H9 (cell line): ENCODE measurements around the gene TMEM52B. TPM values are rescaled to one million over a fixed set of nuclear protein-coding genes. Genes with fewer than 3 reads are reported as not detected.

Experiments
- DNase-seq: peaks from one replicate; pipeline ENCODE4 v3.0.0-alpha.2; 2017
- H2AFZ ChIP-seq: one replicate; pipeline ENCODE4 v1.6.1; 2013; ENCODE audit warnings: mild to moderate bottlenecking, low read length, control low read depth, moderate library complexity
- H2AK5ac ChIP-seq: 2 replicates; pipeline ENCODE4 v1.6.1; 2013; ENCODE audit warnings: low read length, control low read depth, mixed read lengths; ENCODE audit not compliant: insufficient read length
- H2BK120ac ChIP-seq: one replicate; pipeline ENCODE4 v1.6.1; 2013; ENCODE audit warnings: low read depth, mild to moderate bottlenecking, low read length, control low read depth, inconsistent platforms; ENCODE audit not compliant: poor library complexity, severe bottlenecking
- H2BK12ac ChIP-seq: 2 replicates; pipeline ENCODE4 v1.6.1; 2013; ENCODE audit warnings: low read length, control low read depth, mixed read lengths, low read depth; ENCODE audit not compliant: insufficient read length
- H2BK15ac ChIP-seq: 2 replicates; pipeline ENCODE4 v1.6.1; 2013; ENCODE audit warnings: low read depth, low read length, control low read depth
- H2BK20ac ChIP-seq: one replicate; pipeline ENCODE4 v1.6.1; 2013; ENCODE audit warnings: low read depth, mild to moderate bottlenecking, low read length, control low read depth, inconsistent platforms; ENCODE audit not compliant: poor library complexity, severe bottlenecking
- H2BK5ac ChIP-seq: 2 replicates; pipeline ENCODE4 v1.6.1; 2013; ENCODE audit warnings: low read length, control low read depth, mixed read lengths; ENCODE audit not compliant: insufficient read length
- H3K14ac ChIP-seq: 2 replicates; pipeline ENCODE4 v1.6.1; 2013; ENCODE audit warnings: low read length, control low read depth; ENCODE audit not compliant: insufficient read depth
- H3K18ac ChIP-seq: 2 replicates; pipeline ENCODE4 v1.6.1; 2013; ENCODE audit warnings: low read depth, mild to moderate bottlenecking, mixed read lengths, low read length, control low read depth; ENCODE audit not compliant: insufficient read length
- H3K23ac ChIP-seq: 2 replicates; pipeline ENCODE4 v1.6.1; 2013; ENCODE audit warnings: low read length, control low read depth, mixed read lengths, low read depth; ENCODE audit not compliant: insufficient read length
- H3K23me2 ChIP-seq: 2 replicates; pipeline ENCODE4 v1.6.1; 2013; ENCODE audit warnings: low read depth, mild to moderate bottlenecking, mixed read lengths, low read length, control low read depth; ENCODE audit not compliant: insufficient read length, poor library complexity, severe bottlenecking
- H3K27ac ChIP-seq: 2 replicates; pipeline ENCODE4 v1.5.1; 2013; ENCODE audit warnings: low read length, control low read depth, mixed read lengths, low read depth; ENCODE audit not compliant: insufficient read length
- H3K27me3 ChIP-seq: 2 replicates; pipeline ENCODE4 v1.6.1; 2013; ENCODE audit warnings: low read length, control low read depth, inconsistent platforms; ENCODE audit not compliant: insufficient read depth
- H3K4ac ChIP-seq: 2 replicates; pipeline ENCODE4 v1.6.1; 2013; ENCODE audit warnings: low read depth, mild to moderate bottlenecking, control low read depth, inconsistent platforms, low read length, moderate library complexity
- H3K4me1 ChIP-seq: 2 replicates; pipeline ENCODE4 v1.6.1; 2013; ENCODE audit warnings: low read length, control low read depth, inconsistent platforms; ENCODE audit not compliant: insufficient read depth
- H3K4me2 ChIP-seq: 2 replicates; pipeline ENCODE4 v1.6.1; 2013; ENCODE audit warnings: low read length, control low read depth, mixed read lengths; ENCODE audit not compliant: insufficient read length, insufficient read depth
- H3K56ac ChIP-seq: 2 replicates; pipeline ENCODE4 v1.6.1; 2013; ENCODE audit warnings: low read depth, mild to moderate bottlenecking, mixed read lengths, low read length, control low read depth; ENCODE audit not compliant: insufficient read length
- H3K79me1 ChIP-seq: 2 replicates; pipeline ENCODE4 v1.6.1; 2013; ENCODE audit warnings: low read depth, mild to moderate bottlenecking, moderate library complexity, low read length, control low read depth, inconsistent platforms; ENCODE audit not compliant: insufficient read depth, poor library complexity, severe bottlenecking
- H3K79me2 ChIP-seq: 2 replicates; pipeline ENCODE4 v1.6.1; 2013; ENCODE audit warnings: low read length, control low read depth, inconsistent platforms; ENCODE audit not compliant: insufficient read depth
- H3K9ac ChIP-seq: 2 replicates; pipeline ENCODE4 v1.6.1; 2013; ENCODE audit warnings: low read length, control low read depth, mixed read lengths; ENCODE audit not compliant: insufficient read length; ENCODE audit errors: extremely low read depth
- H3K9me3 ChIP-seq: one replicate; pipeline ENCODE4 v1.6.1; 2013; ENCODE audit warnings: low read depth, low read length, inconsistent platforms; ENCODE audit not compliant: control insufficient read depth
- H3T11ph ChIP-seq: one replicate; pipeline ENCODE4 v1.6.1; 2013; ENCODE audit warnings: mild to moderate bottlenecking, low read length, control low read depth, inconsistent platforms
- H4K20me1 ChIP-seq: one replicate; pipeline ENCODE4 v1.6.1; 2013; ENCODE audit not compliant: control insufficient read depth, insufficient read length, insufficient read depth
- H4K5ac ChIP-seq: 2 replicates; pipeline ENCODE4 v1.6.1; 2013; ENCODE audit warnings: low read depth, mild to moderate bottlenecking, mixed read lengths, low read length, control low read depth; ENCODE audit not compliant: insufficient read length
- H4K8ac ChIP-seq: replicated peaks from 2 replicates; pipeline ENCODE4 v1.6.1; 2013; ENCODE audit warnings: low read length, control low read depth, mixed read lengths, low read depth; ENCODE audit not compliant: insufficient read length
- H4K91ac ChIP-seq: 2 replicates; pipeline ENCODE4 v1.6.1; 2013; ENCODE audit warnings: low read depth, mild to moderate bottlenecking, moderate library complexity, mixed read lengths, low read length, control low read depth; ENCODE audit not compliant: insufficient read length
- H3K27ac Mint-ChIP-seq, 3 experiments: 2 replicates in 2 of 3; 3 replicates in 1 of 3; pipeline ENCODE4 v1.8.0; 2020 to 2021; ENCODE audit warnings: mixed read lengths in 3 of 3, mild to moderate bottlenecking in 1 of 3, moderate library complexity in 1 of 3
- H3K27me3 Mint-ChIP-seq: 2 replicates; pipeline ENCODE4 v1.8.0; 2021; ENCODE audit warnings: low read depth, mild to moderate bottlenecking, moderate library complexity, mixed read lengths
- H3K36me3 Mint-ChIP-seq, 3 experiments: 2 replicates in 2 of 3; 3 replicates in 1 of 3; pipeline ENCODE4 v1.8.0; 2020 to 2021; ENCODE audit warnings: low read depth in 3 of 3, mixed read lengths in 3 of 3; ENCODE audit not compliant: insufficient read depth in 1 of 3
- H3K4me1 Mint-ChIP-seq, 2 experiments: 2 replicates each; pipeline ENCODE4 v1.8.0; 2020; ENCODE audit warnings: mixed read lengths in 2 of 2
- H3K4me3 Mint-ChIP-seq, 2 experiments: 2 replicates in 1 of 2; 3 replicates in 1 of 2; pipeline ENCODE4 v1.8.0; 2020 to 2021; ENCODE audit warnings: mild to moderate bottlenecking in 2 of 2, mixed read lengths in 2 of 2, moderate library complexity in 1 of 2
- H3K9me3 Mint-ChIP-seq, 2 experiments: 2 replicates in 1 of 2; 3 replicates in 1 of 2; pipeline ENCODE4 v1.8.0; 2020; ENCODE audit warnings: mild to moderate bottlenecking in 2 of 2, mixed read lengths in 2 of 2, moderate library complexity in 1 of 2
- WGBS: extraction: QIAGEN DNeasy Blood & Tissue Kit; methylation state at CpG from one replicate; pipeline ENCODE4 v1.1.7; 2013; ENCODE audit warnings: missing lambda C conversion rate, low lambda C conversion rate, mixed read lengths; ENCODE audit not compliant: insufficient read length; ENCODE audit errors: extremely low coverage; 5-methylcytosine and 5-hydroxymethylcytosine counted together
- total RNA-seq: library from RNA; stranded (reverse); gene quantifications from 2 replicates; pipeline ENCODE4 v1.2.1, GENCODE V29; 2021
- TF ChIP-seq, protein P1 (sequence below): fragments of 200-600 bp; sonication (generic); conservative IDR thresholded peaks from 3 replicates; pipeline ENCODE4 v1.8.0; 2021; ENCODE audit warnings: antibody characterized with exemption, mild to moderate bottlenecking

TMEM52B gene
- total RNA-seq, 1 experiment from 2014 or later = not detected

DNA sequence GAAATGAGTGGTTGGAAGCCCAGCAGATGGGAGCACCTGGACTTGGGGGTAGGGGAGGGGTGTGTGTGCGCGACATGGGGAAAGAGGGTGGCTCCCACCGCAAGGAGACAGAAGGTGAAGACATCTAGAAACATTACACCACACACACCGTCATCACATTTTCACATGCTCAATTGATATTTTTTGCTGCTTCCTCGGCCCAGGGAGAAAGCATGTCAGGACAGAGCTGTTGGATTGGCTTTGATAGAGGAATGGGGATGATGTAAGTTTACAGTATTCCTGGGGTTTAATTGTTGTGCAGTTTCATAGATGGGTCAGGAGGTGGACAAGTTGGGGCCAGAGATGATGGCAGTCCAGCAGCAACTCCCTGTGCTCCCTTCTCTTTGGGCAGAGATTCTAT, 43.0 kb downstream of the TMEM52B start:
- Histone ChIP-seq H3K79me2 (no peaks in the 10 kb centered on the region), H3K27ac (no peak overlapping the region), H3K79me1 (peaks cover 4% of the 10 kb centered on the region), H2BK120ac (no peak overlapping the region), H2AFZ (no peak overlapping the region), H4K20me1 (no peaks in the 10 kb centered on the region), H3K4me1 (no peaks in the 10 kb centered on the region), H4K8ac (no peak overlapping the region), H3K23me2 (no peaks in the 10 kb centered on the region), H3T11ph (no peak overlapping the region), H4K91ac (no peak overlapping the region), H2BK12ac (no peak overlapping the region), H3K18ac (no peak overlapping the region), H3K4me2 (no peak overlapping the region), H2BK15ac (no peak overlapping the region), H3K27me3 (no peaks in the 10 kb centered on the region), H4K5ac (no peak overlapping the region), H3K9ac (no peak overlapping the region), H3K9me3 (no peaks in the 10 kb centered on the region), H2BK5ac (no peak overlapping the region), H3K4ac (no peak overlapping the region), H2BK20ac (no peak overlapping the region), H3K56ac (no peak overlapping the region), H3K14ac (no peak overlapping the region), H2AK5ac (no peak overlapping the region), H3K23ac (no peak overlapping the region)
- TF ChIP-seq, protein P1, sequence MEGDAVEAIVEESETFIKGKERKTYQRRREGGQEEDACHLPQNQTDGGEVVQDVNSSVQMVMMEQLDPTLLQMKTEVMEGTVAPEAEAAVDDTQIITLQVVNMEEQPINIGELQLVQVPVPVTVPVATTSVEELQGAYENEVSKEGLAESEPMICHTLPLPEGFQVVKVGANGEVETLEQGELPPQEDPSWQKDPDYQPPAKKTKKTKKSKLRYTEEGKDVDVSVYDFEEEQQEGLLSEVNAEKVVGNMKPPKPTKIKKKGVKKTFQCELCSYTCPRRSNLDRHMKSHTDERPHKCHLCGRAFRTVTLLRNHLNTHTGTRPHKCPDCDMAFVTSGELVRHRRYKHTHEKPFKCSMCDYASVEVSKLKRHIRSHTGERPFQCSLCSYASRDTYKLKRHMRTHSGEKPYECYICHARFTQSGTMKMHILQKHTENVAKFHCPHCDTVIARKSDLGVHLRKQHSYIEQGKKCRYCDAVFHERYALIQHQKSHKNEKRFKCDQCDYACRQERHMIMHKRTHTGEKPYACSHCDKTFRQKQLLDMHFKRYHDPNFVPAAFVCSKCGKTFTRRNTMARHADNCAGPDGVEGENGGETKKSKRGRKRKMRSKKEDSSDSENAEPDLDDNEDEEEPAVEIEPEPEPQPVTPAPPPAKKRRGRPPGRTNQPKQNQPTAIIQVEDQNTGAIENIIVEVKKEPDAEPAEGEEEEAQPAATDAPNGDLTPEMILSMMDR = no peak
- no peak for DNase-seq
- Mint-ChIP-seq H3K4me1 (no peaks in the 10 kb centered on the region), H3K9me3 (no peaks in the 10 kb centered on the region), H3K27ac (no peak overlapping the region), H3K4me3 (no peak overlapping the region), H3K27me3 (no peaks in the 10 kb centered on the region), H3K36me3 (peaks cover 49 to 67% (median 57%) of the 10 kb centered on the region in 3 experiments)
- no CpG with 5 or more reads among the region's 5 CpGs for WGBS
